HG03520 (cell line): ENCODE measurements around the gene BHLHE23.

Experiments used
- ATAC-seq: cut with Tn5 transposase; IDR thresholded peaks from one replicate; pipeline ENCODE4 v1.9.1; 2021; ENCODE audit warnings: mild to moderate bottlenecking, moderate library complexity; ENCODE audit not compliant: unreplicated experiment

The BHLHE23 gene

GRCh38 chr20:62975812-62976508 lies 30.8 kb downstream of the BHLHE23 start:
- no peak for ATAC-seq

GRCh38 chr20:62975251-62975760 lies 31.5 kb downstream of the BHLHE23 start:
- ATAC-seq, result no peak

DNA sequence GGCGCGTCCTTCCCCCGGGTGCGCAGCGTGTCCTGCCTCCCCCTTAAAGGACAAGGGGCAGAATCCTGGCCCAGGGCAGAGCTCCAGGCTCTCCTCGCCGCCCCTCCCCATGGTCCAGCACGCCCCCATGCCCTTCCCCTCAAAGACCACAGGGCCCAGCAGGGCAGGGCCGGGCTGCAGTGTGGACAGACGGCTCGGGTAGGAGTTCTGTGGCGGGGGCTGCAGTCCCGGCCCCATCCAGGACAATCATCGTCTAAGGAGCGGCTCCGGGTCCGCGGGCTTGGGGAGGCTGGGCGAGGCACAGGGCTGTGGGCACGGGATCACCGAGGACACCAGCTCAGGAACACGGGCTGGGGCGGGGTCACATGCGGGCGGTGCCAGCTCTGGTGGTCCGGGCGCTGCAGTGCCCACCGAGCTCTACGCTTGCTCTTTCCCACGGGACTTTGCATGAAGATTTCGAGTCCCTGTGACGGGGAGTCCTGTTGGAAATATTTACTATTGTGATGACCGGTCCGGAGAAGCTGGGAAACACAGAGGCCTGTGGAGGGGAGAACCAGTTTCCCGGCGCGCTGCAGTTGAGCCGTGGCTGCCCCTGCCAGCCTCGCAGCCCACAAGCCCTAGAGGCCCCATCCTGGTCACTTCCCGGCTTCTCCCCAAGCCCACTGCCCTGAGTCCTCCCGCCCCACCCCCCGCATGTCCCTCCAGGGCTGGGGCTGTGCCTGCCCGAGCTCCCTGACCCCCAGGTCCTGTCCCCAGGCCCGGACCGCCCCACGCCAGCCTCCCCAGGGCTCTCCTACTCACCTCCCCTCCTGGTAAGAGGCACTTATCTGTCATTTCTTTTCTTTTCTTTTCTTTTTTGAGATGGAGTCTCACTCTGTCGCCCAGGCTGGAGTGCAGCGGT lies 33.7 kb downstream of the BHLHE23 start:
- ATAC-seq, result no peak

GRCh38 chr20:62971950-62972844 lies 34.6 kb downstream of the BHLHE23 start:
- ATAC-seq, result peak; percentile 68

- ATAC-seq, result no peak
Observed at GRCh38 chr20:62971211-62971949, 35.4 kb downstream of the BHLHE23 start.

DNA sequence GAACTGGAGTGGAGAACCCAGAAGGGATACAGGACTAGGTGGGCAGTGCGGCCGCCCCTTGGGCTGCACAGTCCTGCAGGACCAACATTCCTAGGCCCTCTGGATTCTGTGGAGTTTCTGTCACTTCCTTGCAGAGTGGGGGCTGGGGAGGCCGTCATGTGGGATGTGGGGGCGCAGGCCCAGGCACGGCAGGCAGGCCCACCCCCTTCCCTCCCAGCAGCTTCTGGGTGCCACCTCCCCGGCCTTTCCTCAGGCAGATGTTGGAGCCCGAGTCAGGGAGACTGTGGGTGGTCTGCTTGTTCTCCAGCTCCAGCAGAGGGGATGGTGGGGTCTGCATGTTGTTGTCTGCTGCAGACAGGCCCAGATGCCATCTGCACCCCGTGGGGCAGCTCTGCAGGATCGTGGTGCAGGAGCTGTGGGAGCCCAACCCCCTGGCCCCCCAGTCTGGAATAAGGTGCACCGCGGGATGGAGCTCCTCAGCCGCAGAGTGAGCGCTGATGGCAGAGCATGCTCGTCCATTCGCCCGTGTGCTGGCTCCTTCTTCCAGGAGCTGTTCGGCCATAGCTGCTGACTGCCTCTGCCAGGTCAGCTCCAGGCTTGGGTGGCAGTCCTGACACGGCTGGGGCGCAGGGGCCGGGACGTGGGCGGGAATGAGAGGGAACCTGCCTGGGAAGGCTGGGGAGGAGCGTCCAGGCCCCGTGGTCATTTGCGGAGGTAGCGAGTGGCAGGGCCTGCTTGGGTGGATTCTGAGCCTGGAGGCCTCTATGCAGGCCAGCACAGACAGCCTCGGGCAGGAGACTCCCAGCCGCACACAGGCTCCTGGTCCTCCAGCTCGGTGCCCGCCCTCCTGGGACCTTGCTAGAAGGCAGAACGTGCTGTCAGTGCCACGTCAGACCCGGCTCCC lies 36.2 kb downstream of the BHLHE23 start:
- ATAC-seq, result no peak

DNA sequence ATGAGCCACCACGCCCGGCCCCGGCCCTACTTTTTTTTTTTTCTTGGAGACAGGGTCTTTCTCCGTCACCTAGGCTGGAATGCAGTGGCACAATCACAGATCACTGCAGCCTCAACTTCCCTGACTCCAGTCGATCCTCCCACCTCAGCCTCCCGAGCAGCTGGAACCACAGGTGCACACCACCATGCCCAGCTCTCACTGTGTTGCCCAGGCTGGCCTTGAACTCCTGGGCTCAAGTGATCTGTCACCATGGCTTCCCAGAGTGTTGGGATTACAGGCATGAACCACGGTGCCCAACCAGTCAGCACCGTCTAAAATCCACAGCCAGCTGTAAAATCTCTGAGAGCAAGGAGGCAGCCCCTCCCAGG lies 36.8 kb downstream of the BHLHE23 start:
- no peak for ATAC-seq

DNA sequence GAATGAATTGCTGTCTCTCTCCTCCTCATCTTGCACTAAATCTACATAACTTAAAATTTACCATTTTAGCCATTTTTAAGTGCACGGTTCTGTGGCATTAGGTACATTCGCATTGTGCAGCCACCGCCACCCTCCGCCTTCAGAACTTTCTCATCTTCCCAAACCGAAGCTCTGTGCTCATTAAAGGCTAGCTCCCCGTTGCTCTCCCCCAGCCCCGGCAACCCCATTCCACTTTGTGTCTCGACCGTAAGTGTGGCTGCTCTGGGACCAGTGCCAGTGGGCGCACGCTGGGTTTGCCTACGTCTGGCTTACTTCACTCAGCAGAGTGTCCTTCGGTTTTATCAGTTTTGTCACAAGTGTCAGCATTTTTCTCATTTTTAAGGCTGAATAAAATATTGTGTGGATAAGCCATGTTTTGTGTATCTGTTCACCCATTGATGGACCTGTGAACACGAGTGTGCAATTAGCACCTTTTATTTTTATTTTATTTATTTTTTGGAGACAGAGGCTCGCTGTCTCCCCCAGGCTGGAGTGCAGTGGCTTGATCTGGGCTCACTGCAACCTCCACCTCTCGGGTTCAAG lies 37.5 kb downstream of the BHLHE23 start:
- no peak for ATAC-seq

- ATAC-seq, result no peak
Observed at GRCh38 chr20:62968378-62969178, 38.2 kb downstream of the BHLHE23 start.

GRCh38 chr20:62967628-62968351 lies 39.0 kb downstream of the BHLHE23 start:
- no peak for ATAC-seq

DNA sequence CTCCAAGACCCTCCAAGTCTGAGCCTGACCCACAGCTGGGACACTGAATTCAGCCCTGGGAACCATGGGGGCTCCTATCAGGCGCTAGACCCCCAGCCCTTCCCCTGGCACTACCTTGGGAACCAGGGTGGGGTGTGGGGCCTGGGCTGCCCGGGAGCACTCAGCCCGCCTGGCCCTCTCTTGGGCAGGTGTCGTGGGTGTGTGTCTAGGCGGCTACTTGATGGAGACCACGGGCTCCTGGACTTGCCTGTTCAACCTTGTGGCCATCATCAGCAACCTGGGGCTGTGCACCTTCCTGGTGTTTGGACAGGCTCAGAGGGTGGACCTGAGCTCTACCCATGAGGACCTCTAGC lies 39.6 kb downstream of the BHLHE23 start:
- ATAC-seq, result no peak

DNA sequence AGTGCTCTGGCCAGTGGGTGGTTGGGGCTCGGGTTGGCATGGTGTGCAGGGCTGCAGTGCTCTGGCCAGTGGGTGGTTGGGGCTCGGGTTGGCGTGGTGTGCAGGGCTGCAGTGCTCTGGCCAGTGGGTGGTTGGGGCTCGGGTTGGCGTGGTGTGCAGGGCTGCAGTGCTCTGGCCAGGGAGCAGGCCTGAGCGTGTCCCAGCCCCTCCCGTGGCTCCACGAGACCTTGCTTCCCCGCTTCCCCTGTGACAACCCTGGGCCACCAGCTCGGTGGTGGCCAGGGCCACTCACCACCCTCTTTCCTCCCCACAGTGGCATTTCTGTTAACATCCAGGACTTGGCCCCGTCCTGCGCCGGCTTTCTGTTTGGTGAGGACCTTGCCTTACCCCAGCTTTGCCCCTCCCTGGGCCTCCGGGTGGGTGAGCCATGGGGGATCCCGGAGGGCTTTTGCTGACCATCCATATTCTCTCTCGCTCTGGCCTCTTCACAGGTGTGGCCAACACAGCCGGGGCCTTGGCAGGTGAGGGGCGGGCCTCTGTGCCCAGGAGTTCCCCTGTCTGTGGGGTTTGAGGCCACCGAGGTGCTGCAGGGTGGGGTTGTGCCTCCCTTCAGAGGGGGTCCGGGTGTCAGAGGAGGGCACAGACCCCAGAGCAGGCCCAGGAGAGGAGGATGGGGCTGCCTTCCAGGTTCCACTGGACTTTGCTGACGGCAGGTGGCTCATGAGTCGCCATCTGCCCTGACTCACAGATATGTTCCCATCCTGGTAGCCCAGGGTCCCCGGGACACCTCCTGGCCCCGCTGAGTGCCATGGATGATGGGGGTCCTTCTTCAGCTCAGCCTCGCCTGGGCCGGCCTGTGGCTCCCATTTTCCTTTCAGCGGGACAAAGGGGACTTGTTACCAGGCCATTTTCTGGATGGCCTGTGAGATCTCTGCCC lies 40.3 kb downstream of the BHLHE23 start:
- no peak for ATAC-seq

GRCh38 chr20:62965363-62965771 lies 41.4 kb downstream of the BHLHE23 start:
- ATAC-seq, result no peak

DNA sequence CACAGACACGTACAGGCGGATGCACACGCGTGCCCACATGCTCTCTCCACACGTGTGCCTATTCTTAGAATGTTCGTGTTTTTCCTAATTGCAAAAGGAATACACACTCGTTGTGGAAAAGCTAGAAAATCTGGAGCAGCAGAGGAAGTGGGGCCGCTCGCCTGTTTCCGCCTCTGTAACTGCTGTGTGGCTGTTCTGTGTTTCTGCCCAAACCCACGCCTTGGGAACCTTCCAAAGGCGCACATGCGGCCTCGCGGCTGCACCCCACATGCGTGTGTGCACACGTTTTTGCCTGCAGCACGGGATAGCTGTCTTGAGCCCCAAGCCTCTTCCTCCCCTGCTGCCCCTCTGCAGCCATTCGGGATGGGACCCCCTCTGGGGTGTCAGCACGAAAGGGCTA lies 42.1 kb downstream of the BHLHE23 start:
- ATAC-seq, result no peak

GRCh38 chr20:62963614-62964397 lies 43.0 kb downstream of the BHLHE23 start:
- ATAC-seq, result no peak
